GM12892 (cell line): ENCODE data around the gene FGGY.

ENCODE experiments used
- DNase-seq: peaks from one replicate; pipeline ENCODE4 v3.0.0; 2011; ENCODE audit not compliant: insufficient read length
- FAIRE-seq: peaks from 2 replicates; lab custom pipeline; 2011; peaks lifted over from hg19 to GRCh38; lab: Jason Lieb, UNC
- POLR2A ChIP-seq: IDR thresholded peaks from 2 replicates; pipeline ENCODE4 v1.6.1; 2011; ENCODE audit warnings: low read depth, low read length, control low read depth
- POLR2AphosphoS5 ChIP-seq: IDR thresholded peaks from 2 replicates; pipeline ENCODE4 v1.6.1; 2011; ENCODE audit warnings: low read depth, low read length, control low read depth
- TAF1 ChIP-seq: IDR thresholded peaks from 2 replicates; pipeline ENCODE4 v1.6.1; 2011; ENCODE audit warnings: low read depth, mild to moderate bottlenecking, control low read depth, low read length, borderline replicate concordance

Gene FGGY

GRCh38 chr1:59674595-59674994, 377.7 kb downstream of the FGGY start:
- FAIRE-seq = no peak
- DNase-seq = no peak
- TF ChIP-seq POLR2A (no peak), POLR2AphosphoS5 (no peak), TAF1 (no peak)

- no peak for TF ChIP-seq POLR2AphosphoS5
- TF ChIP-seq POLR2A = no peak
- TF ChIP-seq TAF1 = no peak
- FAIRE-seq (no peak), DNase-seq (no peak)
Observed at GRCh38 chr1:59675936-59676335, 379.0 kb downstream of the FGGY start.

- DNase-seq (no peak), FAIRE-seq (no peak)
Observed at GRCh38 chr1:59678040-59678439, 381.1 kb downstream of the FGGY start.

GRCh38 chr1:59678493-59679228, 381.8 kb downstream of the FGGY start:
- TF ChIP-seq POLR2A = no peak
- no peak for TF ChIP-seq POLR2AphosphoS5
- TF ChIP-seq TAF1 = no peak
- no peak for DNase-seq
- FAIRE-seq = no peak

More at GRCh38 chr1:59678040-59678439, 381.1 kb downstream of the FGGY start:
- TF ChIP-seq TAF1 (no peak), POLR2A (no peak), POLR2AphosphoS5 (no peak)

GRCh38 chr1:59680044-59680443, 383.1 kb downstream of the FGGY start:
- FAIRE-seq = no peak
- TF ChIP-seq POLR2A = no peak
- TF ChIP-seq TAF1 = no peak
- TF ChIP-seq POLR2AphosphoS5 = no peak
- DNase-seq = no peak

GRCh38 chr1:59682396-59683080, 385.6 kb downstream of the FGGY start:
- FAIRE-seq = no peak
- no peak for TF ChIP-seq POLR2A
- no peak for TF ChIP-seq TAF1
- no peak for TF ChIP-seq POLR2AphosphoS5
- no peak for DNase-seq

GRCh38 chr1:59683197-59683596, 386.3 kb downstream of the FGGY start:
- no peak for FAIRE-seq

GRCh38 chr1:59684698-59685097, 387.8 kb downstream of the FGGY start:
- no peak for DNase-seq
- TF ChIP-seq POLR2AphosphoS5 = no peak
- TF ChIP-seq POLR2A = no peak
- TF ChIP-seq TAF1 = no peak
- FAIRE-seq = no peak

More at GRCh38 chr1:59683197-59683596, 386.3 kb downstream of the FGGY start:
- TF ChIP-seq POLR2AphosphoS5 = no peak
- no peak for TF ChIP-seq POLR2A
- TF ChIP-seq TAF1 = no peak
- DNase-seq = no peak

- TF ChIP-seq POLR2AphosphoS5 = no peak
- TF ChIP-seq POLR2A = no peak
- TF ChIP-seq TAF1 = no peak
- FAIRE-seq (no peak), DNase-seq (no peak)
Observed at GRCh38 chr1:59685101-59685500, 388.2 kb downstream of the FGGY start.

- FAIRE-seq (no peak), DNase-seq (no peak)
- TF ChIP-seq POLR2AphosphoS5 = no peak
- TF ChIP-seq POLR2A = no peak
- no peak for TF ChIP-seq TAF1
Observed at GRCh38 chr1:59685666-59686065, 388.8 kb downstream of the FGGY start.

- no peak for TF ChIP-seq POLR2AphosphoS5
- DNase-seq = no peak
- FAIRE-seq = no peak
Observed at GRCh38 chr1:59686170-59686569, 389.3 kb downstream of the FGGY start.

- DNase-seq (no peak), FAIRE-seq (no peak)
- no peak for TF ChIP-seq TAF1
Observed at GRCh38 chr1:59686574-59686973, 389.7 kb downstream of the FGGY start.
